Cerebellar nuclear complex (tissue), 1 donor: ENCODE measurements around the gene SUPT5H.

Experiments
- DNase-seq, 2 experiments: peaks; one replicate each; lab custom pipeline; 2025; lab: John Stamatoyannopoulos, UW

The SUPT5H gene

GRCh38 chr19:39520541-39521484 lies 75.4 kb downstream of the SUPT5H start:
- no peak for DNase-seq

- no peak for DNase-seq
Measured at GRCh38 chr19:39524495-39524894, 79.1 kb downstream of the SUPT5H start.

- DNase-seq, result no peak
Measured at GRCh38 chr19:39525205-39525604, 79.8 kb downstream of the SUPT5H start.
